Fibroblast of pulmonary artery (primary cell): Measurements from ENCODE around the gene URB1.
"Not testable (repeated sequence)": the region's sequence is repeated elsewhere in the genome, so short reads cannot be mapped to it uniquely, and the experiment has no call there.

Experiments used
- DNase-seq: peaks from one replicate; pipeline ENCODE4 v3.0.0-alpha.2; 2010; ENCODE audit warnings: low read depth
- H3K4me3 ChIP-seq: replicated peaks from 2 replicates; pipeline ENCODE4 v1.5.1; 2011; ENCODE audit warnings: low read depth, mild to moderate bottlenecking, control low read depth, low read length, moderate library complexity
- CTCF ChIP-seq: IDR thresholded peaks from 2 replicates; pipeline ENCODE4 v1.5.1; 2011; ENCODE audit warnings: mild to moderate bottlenecking, control low read depth, low read length, inconsistent platforms; ENCODE audit errors: missing control alignments

The URB1 gene

GRCh38 chr21:32392880-32393676 lies at the start of gene URB1:
Gene URB1 (minus strand): TSS chr21:32393012. CDS start chr21:32392910, 102 bp downstream.
- peak; percentile 81 for DNase-seq
- TF ChIP-seq CTCF: no peak
- H3K4me3 ChIP-seq: peak within 1 kb of the TSS; percentile 91

- no peak overlapping the region for H3K4me3 ChIP-seq
- no peak for TF ChIP-seq CTCF
- DNase-seq: no peak
These were observed 44.9 kb upstream of the URB1 start for GRCh38 chr21:32437729-32438128.

GRCh38 chr21:32432982-32433660 lies 40.3 kb upstream of the URB1 start:
- not testable (repeated sequence) for DNase-seq, H3K4me3 ChIP-seq

GRCh38 chr21:32427958-32428623 lies 35.3 kb upstream of the URB1 start:
- DNase-seq: peak; percentile 63

GRCh38 chr21:32426592-32427051 lies 33.8 kb upstream of the URB1 start:
- TF ChIP-seq CTCF: no peak

More at GRCh38 chr21:32427958-32428623, 35.3 kb upstream of the URB1 start:
- no peak overlapping the region for H3K4me3 ChIP-seq
- no peak for TF ChIP-seq CTCF

GRCh38 chr21:32426066-32426465 lies 33.3 kb upstream of the URB1 start:
- no peak for DNase-seq
- no peak overlapping the region for H3K4me3 ChIP-seq
- no peak for TF ChIP-seq CTCF

More at GRCh38 chr21:32426592-32427051, 33.8 kb upstream of the URB1 start:
- no peak overlapping the region for H3K4me3 ChIP-seq
- peak; percentile 80 for DNase-seq

- no peak for TF ChIP-seq CTCF
- no peak overlapping the region for H3K4me3 ChIP-seq
- DNase-seq: no peak
These were observed 32.8 kb upstream of the URB1 start for GRCh38 chr21:32425628-32426027.
